Cardiac septum (tissue), 1 donor: ENCODE measurements around the gene ZNF785. TPM values are rescaled to one million over a fixed set of nuclear protein-coding genes. Genes with fewer than 3 reads are reported as not detected.
"Not testable (repeated sequence)": the region's sequence is repeated elsewhere in the genome, so short reads cannot be mapped to it uniquely, and the experiment has no call there.

Experiments used
- DNase-seq: peaks from one replicate; pipeline ENCODE4 v3.0.0-alpha.2; 2020; ENCODE audit warnings: low spot score
- intact Hi-C: fragments of 100-400 bp; cut with DNase I; formaldehyde crosslinking; loops from one replicate; pipeline ENCODE4 v1.14.0; 2022
- total RNA-seq: library from RNA; stranded (reverse); fragmentation: NEBNext Ultra II Directional; extraction: Animal tissue kit (Norgen Biotek cat#: 25700); gene quantifications from one replicate; pipeline ENCODE4 v1.2.1, GENCODE V29; 2021
- donor health status: DM: no; HTN: no; CAD: no.

The ZNF785 gene
- total RNA-seq, 1 donor from 2014 or later: 6.7 TPM

GRCh38 chr16:30604316-30604947, 18.9 kb upstream of the ZNF785 start:
- DNase-seq: no peak
- intact Hi-C loops: no loop called here

GRCh38 chr16:30603945-30604315, 18.4 kb upstream of the ZNF785 start:
- no peak for DNase-seq
- intact Hi-C loops: no loop called here

GRCh38 chr16:30602616-30603277, 17.2 kb upstream of the ZNF785 start:
- DNase-seq: no peak
- intact Hi-C loops: no loop called here

- intact Hi-C loops: no loop called here
- DNase-seq: no peak
Measured at GRCh38 chr16:30601966-30602365, 16.5 kb upstream of the ZNF785 start.

GRCh38 chr16:30600929-30601328, 15.4 kb upstream of the ZNF785 start:
- DNase-seq: no peak
- intact Hi-C loops: no loop called here

GRCh38 chr16:30600215-30600614, 14.7 kb upstream of the ZNF785 start:
- intact Hi-C loops: no loop called here
- no peak for DNase-seq

GRCh38 chr16:30592871-30593270, 7.4 kb upstream of the ZNF785 start:
- intact Hi-C loops: no loop called here
- no peak for DNase-seq

GRCh38 chr16:30590869-30591268, 5.4 kb upstream of the ZNF785 start:
- intact Hi-C loops, DNase-seq: not testable (repeated sequence)

- intact Hi-C loops: not testable (repeated sequence)
Measured at GRCh38 chr16:30589582-30589981, 4.1 kb upstream of the ZNF785 start.

GRCh38 chr16:30588651-30589050, 3.2 kb upstream of the ZNF785 start:
- intact Hi-C loops: no loop called here

More at GRCh38 chr16:30589582-30589981, 4.1 kb upstream of the ZNF785 start:
- not testable (repeated sequence) for DNase-seq

GRCh38 chr16:30585022-30585399, 486 bp downstream of the ZNF785 start:
- intact Hi-C loops: loop anchor here (1.0 to 2.0 kb wide), 3 partner anchors 13 to 50 kb away; partner anchors contain the start of gene ZNF747

More at GRCh38 chr16:30588651-30589050, 3.2 kb upstream of the ZNF785 start:
- no peak for DNase-seq

GRCh38 chr16:30582611-30583340, 2.7 kb downstream of the ZNF785 start:
- DNase-seq: no peak
- intact Hi-C loops: no loop called here

More at GRCh38 chr16:30585022-30585399, 486 bp downstream of the ZNF785 start:
- no peak for DNase-seq

GRCh38 chr16:30581457-30581856, 4.0 kb downstream of the ZNF785 start:
- intact Hi-C loops: no loop called here
- DNase-seq: no peak

GRCh38 chr16:30574678-30575077, 10.8 kb downstream of the ZNF785 start:
- DNase-seq: no peak
- intact Hi-C loops: loop anchor here (5.0 kb wide), 1 partner anchor 58 kb away; no protein-coding TSS in a partner anchor

- intact Hi-C loops: loop anchor here (1.0 to 5.0 kb wide), 3 partner anchors 13 to 61 kb away; partner anchors contain the start of genes ZNF764 and ZNF785
- peak; percentile 96 for DNase-seq
Measured at GRCh38 chr16:30571445-30572322, 13.8 kb downstream of the ZNF785 start, which contains the start of gene ZNF688. Gene ZNF688, minus strand, starts transcription at chr16:30571714. Its CDS starts 85 bp downstream, at chr16:30571629.

- DNase-seq: no peak
- intact Hi-C loops: loop anchor here (1.0 to 5.0 kb wide), 2 partner anchors 13 to 61 kb away; partner anchors contain the start of gene ZNF764
Measured at GRCh38 chr16:30570636-30571444, 14.7 kb downstream of the ZNF785 start.

GRCh38 chr16:30569746-30570635, 15.5 kb downstream of the ZNF785 start:
- intact Hi-C loops: loop anchor here (5.0 kb wide), 1 partner anchor 62 kb away; no protein-coding TSS in a partner anchor
- no peak for DNase-seq
